SJCRH30 (cell line): ENCODE data around the gene LYST. TPM values are rescaled to one million over a fixed set of nuclear protein-coding genes. Genes with fewer than 3 reads are reported as not detected.

ENCODE experiments used
- DNase-seq, 2 experiments: peaks; one replicate each; pipeline ENCODE4 v3.0.0-alpha.2; 2015 to 2020
- H3K27ac ChIP-seq: fragments of 250-450 bp; sonication (Bioruptor Pico); 2 replicates; pipeline ENCODE4 v1.5.1; 2020; ENCODE audit warnings: mild to moderate bottlenecking, moderate library complexity
- H3K27me3 ChIP-seq: fragments of 250-450 bp; sonication (Bioruptor Pico); 2 replicates; pipeline ENCODE4 v1.5.1; 2020; ENCODE audit warnings: mild to moderate bottlenecking, moderate library complexity
- H3K36me3 ChIP-seq: fragments of 250-450 bp; sonication (Bioruptor Pico); 2 replicates; pipeline ENCODE4 v1.5.1; 2020; ENCODE audit warnings: mild to moderate bottlenecking, moderate library complexity
- H3K4me1 ChIP-seq: fragments of 250-450 bp; sonication (Bioruptor Pico); 2 replicates; pipeline ENCODE4 v1.5.1; 2020; ENCODE audit warnings: mild to moderate bottlenecking, moderate library complexity
- H3K4me3 ChIP-seq: fragments of 250-450 bp; sonication (Bioruptor Pico); 2 replicates; pipeline ENCODE4 v1.5.1; 2020; ENCODE audit warnings: mild to moderate bottlenecking, moderate library complexity
- H3K9me3 ChIP-seq: fragments of 250-450 bp; sonication (Bioruptor Pico); replicated peaks from 2 replicates; pipeline ENCODE4 v1.5.1; 2020; ENCODE audit warnings: mild to moderate bottlenecking, moderate library complexity
- total RNA-seq: library from RNA; depleted of rRNA; stranded (reverse); fragments of >200 nt; shearing (Covaris generic); gene quantifications from 2 replicates; pipeline ENCODE4 v1.2.3, GENCODE V29; 2014

Gene LYST
- total RNA-seq, 1 experiment from 2014 or later: 2.3 TPM

DNA sequence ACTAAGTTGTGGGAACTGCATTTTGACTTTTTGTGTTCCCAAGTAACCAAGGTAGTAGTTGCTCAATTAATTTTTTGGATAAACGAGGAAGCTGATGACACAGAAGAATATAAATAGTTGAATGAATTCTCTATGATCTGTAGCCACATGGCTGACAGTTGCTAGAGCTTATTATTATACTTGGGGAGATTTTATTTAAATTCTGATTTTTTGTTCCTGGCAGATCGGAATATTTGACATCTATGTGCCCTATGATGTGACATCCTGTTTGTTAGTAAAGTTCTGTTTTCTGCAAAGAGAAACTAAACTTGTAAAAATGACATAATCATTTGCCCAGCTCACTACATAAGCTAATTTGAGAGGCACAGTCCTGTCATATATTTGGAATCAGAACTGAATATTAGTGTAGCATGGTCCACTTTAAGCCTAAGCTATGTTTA is 9.7 kb upstream of the LYST start:
- Histone ChIP-seq H3K27ac (no peak overlapping the region), H3K9me3 (no peaks in the 10 kb centered on the region), H3K4me1 (no peaks in the 10 kb centered on the region), H3K27me3 (no peaks in the 10 kb centered on the region), H3K36me3 (no peaks in the 10 kb centered on the region), H3K4me3 (no peak overlapping the region)
- DNase-seq: no peak

DNA sequence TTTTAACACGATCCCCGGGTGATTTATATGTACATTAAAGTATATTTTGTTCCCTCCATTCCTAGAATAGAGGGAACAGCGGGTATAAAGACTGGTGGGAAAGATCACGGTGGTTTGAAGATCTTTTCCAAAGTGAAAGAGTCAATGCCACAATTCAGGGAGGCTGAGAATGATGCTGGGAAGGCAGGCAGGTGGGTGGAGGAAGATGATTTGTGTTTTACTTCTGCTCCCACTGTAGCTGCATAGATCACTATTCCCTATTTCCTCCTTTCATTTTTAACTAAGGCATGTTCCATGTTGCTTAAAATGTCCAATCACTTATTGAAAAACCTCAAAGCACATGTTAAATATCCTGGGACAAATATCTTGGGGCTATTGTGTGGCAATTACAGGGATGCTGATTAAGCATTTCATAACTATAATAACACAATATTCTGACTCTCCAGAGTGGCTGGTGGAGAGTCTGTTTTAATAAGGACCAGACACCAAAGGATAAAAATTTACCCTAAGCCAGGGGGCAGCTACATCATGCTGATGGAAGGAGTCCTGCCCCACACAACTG is 8.4 kb upstream of the LYST start:
- no peaks in the 10 kb centered on the region for H3K36me3 ChIP-seq
- H3K9me3 ChIP-seq: no peaks in the 10 kb centered on the region
- no peaks in the 10 kb centered on the region for H3K27me3 ChIP-seq
- no peak for DNase-seq
- no peak overlapping the region for H3K4me3 ChIP-seq
- H3K27ac ChIP-seq: no peak overlapping the region
- no peaks in the 10 kb centered on the region for H3K4me1 ChIP-seq

DNA sequence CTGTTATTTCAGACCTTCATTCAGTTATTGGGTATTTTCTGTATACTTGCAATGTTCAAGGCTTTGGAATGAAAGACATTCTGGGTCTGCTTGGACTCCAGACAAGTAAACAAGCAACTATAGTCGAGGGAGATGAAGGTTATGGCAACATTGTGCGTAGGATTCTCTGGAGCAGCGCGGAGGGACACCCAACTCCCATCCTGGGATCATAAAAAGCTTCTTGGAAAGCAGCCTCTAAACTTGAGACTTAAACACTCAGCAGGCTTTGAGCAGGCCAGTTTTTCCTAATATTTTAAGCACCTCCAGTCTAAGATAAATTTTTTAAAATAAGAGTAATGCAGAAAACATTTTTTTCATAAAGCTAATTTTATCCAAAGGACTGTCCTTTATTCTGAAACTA is 7.6 kb upstream of the LYST start:
- Histone ChIP-seq H3K4me1 (no peaks in the 10 kb centered on the region), H3K27ac (no peak overlapping the region), H3K27me3 (no peaks in the 10 kb centered on the region), H3K9me3 (no peaks in the 10 kb centered on the region), H3K4me3 (no peak overlapping the region), H3K36me3 (no peaks in the 10 kb centered on the region)
- DNase-seq: no peak

DNA sequence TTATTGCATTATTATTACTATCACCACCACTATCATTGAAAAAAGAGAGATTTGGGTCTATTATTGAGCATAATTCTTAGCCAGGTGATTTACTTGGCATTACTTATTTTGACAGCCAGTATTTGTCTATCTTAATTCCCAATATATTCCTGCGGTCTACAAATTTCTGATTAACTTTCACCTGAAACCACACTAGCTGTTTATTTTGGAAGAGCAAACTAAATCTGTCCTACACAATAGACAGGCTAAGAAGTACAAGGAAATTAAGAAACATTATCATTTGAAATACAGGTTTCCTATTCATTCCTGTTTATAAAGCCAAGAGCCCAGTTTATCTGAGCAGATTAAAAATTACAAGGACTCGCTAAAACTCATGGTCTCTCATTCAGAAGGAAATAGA is 6.9 kb upstream of the LYST start:
- H3K4me1 ChIP-seq: no peaks in the 10 kb centered on the region
- H3K27ac ChIP-seq: no peak overlapping the region
- H3K27me3 ChIP-seq: no peaks in the 10 kb centered on the region
- H3K9me3 ChIP-seq: no peaks in the 10 kb centered on the region
- DNase-seq: no peak
- H3K4me3 ChIP-seq: no peak overlapping the region
- H3K36me3 ChIP-seq: no peaks in the 10 kb centered on the region

DNA sequence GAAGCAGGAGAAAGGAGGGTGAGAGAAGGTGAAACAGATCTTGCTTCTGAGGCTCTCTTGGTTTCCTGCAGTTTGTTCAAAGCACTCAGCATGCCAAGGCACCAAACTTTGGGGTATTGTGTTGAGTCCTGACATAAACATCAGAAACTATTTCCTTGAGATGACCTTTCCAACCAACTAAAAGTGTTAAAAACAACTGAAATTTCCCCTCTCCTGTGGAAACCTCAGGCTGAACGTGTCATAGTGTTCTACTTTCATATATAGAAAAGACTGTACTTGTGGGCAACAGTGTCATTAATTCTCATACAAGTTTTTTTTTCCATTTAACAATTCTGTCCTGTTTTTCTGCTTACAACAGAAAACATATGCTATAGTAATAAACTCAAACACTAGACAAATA is 6.3 kb upstream of the LYST start:
- Histone ChIP-seq H3K9me3 (no peaks in the 10 kb centered on the region), H3K4me3 (no peak overlapping the region), H3K27ac (no peak overlapping the region), H3K36me3 (no peaks in the 10 kb centered on the region), H3K4me1 (no peaks in the 10 kb centered on the region), H3K27me3 (no peaks in the 10 kb centered on the region)
- no peak for DNase-seq

DNA sequence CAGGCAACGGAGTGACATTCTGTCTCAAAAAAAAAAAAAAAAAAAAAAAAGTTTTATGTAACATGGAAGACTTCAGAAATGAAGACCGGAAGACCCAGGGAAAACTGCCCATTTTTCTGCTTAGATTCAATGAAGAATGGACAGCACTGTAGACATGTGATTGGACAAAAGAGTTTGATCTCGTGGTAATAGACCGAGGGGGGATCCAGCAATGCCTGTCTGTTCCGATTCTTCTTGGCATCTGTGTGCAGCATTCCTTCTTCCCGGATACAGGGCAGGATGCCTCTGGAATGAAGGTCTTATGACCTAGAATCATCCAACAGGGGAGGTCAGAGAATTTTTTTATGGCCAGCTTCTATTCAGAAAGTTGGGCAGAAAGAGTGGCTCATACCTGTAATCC is 5.6 kb upstream of the LYST start:
- DNase-seq: no peak
- Histone ChIP-seq H3K36me3 (no peaks in the 10 kb centered on the region), H3K4me1 (no peaks in the 10 kb centered on the region), H3K27me3 (no peaks in the 10 kb centered on the region), H3K4me3 (no peak overlapping the region), H3K27ac (no peak overlapping the region), H3K9me3 (no peaks in the 10 kb centered on the region)

DNA sequence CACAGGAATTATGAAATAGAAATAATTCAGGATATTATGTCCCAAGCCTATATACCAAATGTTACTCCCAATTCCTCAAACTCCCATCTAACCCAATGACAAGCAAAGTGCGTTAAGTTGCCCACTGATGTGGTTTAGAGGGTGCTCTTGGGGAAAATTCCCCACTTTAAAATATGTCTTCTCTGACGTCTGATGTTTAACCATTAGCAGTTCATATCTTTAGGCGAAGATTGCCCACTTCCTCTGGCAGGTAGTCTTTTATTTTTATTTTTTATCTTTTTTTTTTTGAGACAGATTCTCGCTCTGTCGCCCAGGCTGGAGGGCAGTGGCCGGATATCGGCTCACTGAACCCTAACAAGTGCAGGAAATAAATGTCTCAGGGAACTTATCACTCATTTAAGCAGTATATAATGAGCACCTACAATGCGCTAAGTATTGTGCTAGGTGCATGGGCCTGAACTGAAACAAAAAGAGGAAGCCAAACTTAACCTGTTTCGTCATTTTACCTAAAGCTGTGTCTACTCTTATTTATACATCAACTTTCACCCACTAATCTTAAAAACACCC is 1.3 kb upstream of the LYST start:
- H3K9me3 ChIP-seq: no peaks in the 10 kb centered on the region
- 0 out of 2 replicates have a peak, but pooled peaks cover 2% of the 10 kb centered on the region for H3K4me1 ChIP-seq
- no peaks in the 10 kb centered on the region for H3K36me3 ChIP-seq
- H3K27me3 ChIP-seq: no peaks in the 10 kb centered on the region
- no peak overlapping the region for H3K27ac ChIP-seq
- no peak overlapping the region for H3K4me3 ChIP-seq
- DNase-seq: no peak

DNA sequence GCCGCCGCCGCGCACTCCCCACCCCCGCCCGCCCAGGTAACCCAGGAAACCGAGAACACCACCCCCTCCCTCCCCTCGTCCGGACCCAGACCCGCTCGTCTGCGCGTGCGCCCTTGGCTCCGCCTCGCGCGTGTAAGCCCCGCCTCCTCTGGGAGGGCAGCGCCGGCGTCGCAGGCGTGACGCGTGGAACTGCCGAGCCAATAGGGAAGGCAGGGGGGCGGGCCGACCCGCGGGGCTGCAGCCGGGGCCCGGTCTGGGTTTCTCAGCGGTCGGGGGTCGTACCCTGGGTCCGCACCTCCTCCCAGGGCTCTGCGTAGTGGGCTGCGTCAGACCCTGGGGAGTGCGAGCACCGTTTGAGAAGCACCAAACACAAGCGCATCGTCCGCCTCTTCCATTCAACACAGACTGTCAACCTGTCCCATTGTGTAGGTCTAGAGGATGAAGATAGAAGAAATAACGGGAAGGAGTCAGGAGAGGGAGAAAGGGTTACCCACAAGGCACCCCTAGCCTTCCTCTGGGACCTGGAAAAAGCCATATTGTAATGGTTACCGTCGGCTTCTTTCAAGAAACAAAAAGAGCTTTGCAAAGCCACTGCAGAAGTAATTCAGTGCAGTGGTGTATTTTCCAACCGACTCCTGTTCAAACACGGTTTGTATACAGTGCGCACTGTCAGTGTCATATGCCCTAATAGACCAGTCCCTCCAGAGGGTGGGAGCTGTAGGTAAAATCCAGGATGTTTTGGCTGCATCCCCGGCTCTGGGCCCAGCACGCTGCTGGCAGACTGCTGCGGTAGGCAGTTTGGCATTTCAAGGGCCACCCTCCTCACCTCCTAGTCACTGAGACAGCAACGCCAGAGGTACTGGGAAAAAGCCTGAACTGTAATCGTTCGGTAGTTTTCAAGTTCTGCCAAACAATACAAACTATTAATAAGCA is 473 bp upstream of the LYST start:
- Histone ChIP-seq H3K27me3 (no peaks in the 10 kb centered on the region), H3K4me3 (peak overlapping the region; percentile 84), H3K9me3 (no peaks in the 10 kb centered on the region), H3K27ac (peak overlapping the region; percentile 33), H3K36me3 (no peaks in the 10 kb centered on the region), H3K4me1 (0 out of 2 replicates have a peak, but pooled peaks cover 2% of the 10 kb centered on the region)
- peak; percentile 91 to 92 for DNase-seq

DNA sequence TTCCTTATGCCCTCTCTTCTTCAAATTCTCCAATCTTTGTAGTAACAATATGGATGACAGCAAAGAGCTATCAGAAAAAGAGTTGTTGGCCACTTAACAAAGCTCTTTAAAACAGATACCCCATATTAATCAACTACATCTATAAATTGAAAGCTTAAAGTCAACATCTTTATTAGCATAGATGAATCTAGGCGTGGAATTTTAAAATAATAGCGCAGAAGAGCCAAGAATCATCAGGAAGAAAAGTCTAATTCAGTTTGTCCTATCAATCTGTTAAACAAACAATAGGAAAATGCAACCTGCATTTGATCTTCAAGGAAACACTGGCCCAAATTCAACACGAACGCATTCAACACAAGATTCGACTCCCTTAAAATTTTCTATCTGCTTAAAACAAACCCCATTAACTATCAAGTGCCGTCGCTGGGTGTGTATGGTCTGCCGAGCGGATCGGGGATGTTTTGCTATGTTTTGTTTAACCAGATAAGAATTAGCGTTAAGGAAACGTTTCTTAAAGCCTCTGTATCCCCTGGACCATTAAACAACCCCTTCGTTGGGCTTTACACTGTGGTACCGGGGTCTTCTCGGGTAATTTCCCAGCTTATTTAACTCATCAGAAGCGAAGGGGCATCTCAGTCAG is 1.0 kb downstream of the LYST start:
- Histone ChIP-seq H3K4me3 (peak overlapping the region; percentile 84), H3K36me3 (no peaks in the 10 kb centered on the region), H3K9me3 (no peaks in the 10 kb centered on the region), H3K4me1 (0 out of 2 replicates have a peak, but pooled peaks cover 2% of the 10 kb centered on the region), H3K27ac (no peak overlapping the region), H3K27me3 (no peaks in the 10 kb centered on the region)
- DNase-seq: no peak

DNA sequence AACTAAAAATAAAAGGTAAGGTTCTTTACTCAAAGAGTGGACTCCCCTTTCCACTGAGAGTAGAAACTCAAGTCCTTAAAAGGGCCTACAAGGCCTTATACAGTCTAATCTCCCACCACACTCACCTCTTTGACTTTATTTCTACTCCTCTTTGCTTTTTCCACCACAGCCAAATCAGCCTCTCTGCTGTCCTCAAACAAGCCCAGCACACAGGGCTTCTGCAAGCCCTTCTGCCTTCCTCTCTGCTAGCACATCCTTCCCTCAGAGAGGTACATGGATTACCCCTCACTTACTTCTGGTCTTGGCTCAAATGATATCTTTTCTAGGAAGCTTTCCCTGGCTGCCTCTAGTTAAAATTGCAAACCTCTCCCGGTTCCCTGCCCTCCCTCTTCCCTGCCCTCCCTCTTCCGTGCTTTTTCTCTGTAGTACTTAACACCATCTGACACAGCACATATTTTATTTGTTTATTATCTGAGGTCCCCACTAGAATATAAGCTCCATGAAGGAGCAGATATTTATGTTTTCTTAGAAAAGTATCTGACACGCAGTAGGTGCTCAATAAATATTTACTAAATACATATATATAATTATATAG is 1.7 kb downstream of the LYST start:
- no peak overlapping the region for H3K27ac ChIP-seq

DNA sequence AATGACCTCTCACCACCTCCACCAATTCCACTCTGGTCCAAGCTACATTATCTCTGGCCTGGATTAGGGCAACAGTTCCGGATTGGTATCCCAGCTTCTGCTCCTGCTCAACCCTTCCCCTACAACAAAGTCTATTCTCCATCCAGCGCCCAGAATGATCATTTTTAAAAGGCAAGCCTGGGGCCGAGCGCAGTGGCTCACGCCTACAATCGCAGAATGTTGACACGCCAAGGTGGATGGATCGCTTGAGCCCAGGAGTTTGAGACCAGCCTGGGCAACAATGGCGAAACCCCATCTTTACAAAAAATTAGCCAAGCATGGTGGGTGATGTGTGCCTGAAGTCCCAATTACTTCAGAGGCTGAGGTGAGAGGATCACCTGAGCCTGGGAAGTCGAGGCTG is 2.2 kb downstream of the LYST start:
- Histone ChIP-seq H3K27ac (no peak overlapping the region), H3K4me1 (0 out of 2 replicates have a peak, but pooled peaks cover 2% of the 10 kb centered on the region), H3K36me3 (no peaks in the 10 kb centered on the region), H3K9me3 (no peaks in the 10 kb centered on the region), H3K27me3 (no peaks in the 10 kb centered on the region), H3K4me3 (no peak overlapping the region)
- DNase-seq: no peak

More for the DNA sequence above, 1.7 kb downstream of the LYST start:
- H3K4me1 ChIP-seq: 0 out of 2 replicates have a peak, but pooled peaks cover 2% of the 10 kb centered on the region
- no peak overlapping the region for H3K4me3 ChIP-seq
- H3K27me3 ChIP-seq: no peaks in the 10 kb centered on the region
- no peak for DNase-seq
- H3K9me3 ChIP-seq: no peaks in the 10 kb centered on the region
- no peaks in the 10 kb centered on the region for H3K36me3 ChIP-seq

DNA sequence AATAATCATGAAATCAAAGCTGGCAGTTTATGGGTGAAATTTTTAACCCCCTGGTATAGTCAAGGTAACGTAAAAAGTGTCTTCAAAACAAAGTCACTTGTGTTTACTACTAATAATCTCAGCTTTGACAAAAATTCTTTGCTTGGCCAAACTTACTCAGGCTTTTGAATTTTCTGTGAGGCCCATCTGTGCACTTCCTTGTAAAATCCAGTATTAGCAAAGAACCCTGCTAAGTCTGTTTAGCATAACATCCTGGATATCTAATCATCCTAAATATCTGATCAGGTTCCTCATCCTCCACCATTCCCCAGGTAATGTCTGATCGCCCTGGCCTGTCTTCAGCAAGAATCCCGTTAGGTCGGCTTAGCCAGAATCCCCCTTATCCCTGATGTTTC is 3.0 kb downstream of the LYST start:
- Histone ChIP-seq H3K4me1 (0 out of 2 replicates have a peak, but pooled peaks cover 2% of the 10 kb centered on the region), H3K36me3 (no peaks in the 10 kb centered on the region)
- no peak for DNase-seq

DNA sequence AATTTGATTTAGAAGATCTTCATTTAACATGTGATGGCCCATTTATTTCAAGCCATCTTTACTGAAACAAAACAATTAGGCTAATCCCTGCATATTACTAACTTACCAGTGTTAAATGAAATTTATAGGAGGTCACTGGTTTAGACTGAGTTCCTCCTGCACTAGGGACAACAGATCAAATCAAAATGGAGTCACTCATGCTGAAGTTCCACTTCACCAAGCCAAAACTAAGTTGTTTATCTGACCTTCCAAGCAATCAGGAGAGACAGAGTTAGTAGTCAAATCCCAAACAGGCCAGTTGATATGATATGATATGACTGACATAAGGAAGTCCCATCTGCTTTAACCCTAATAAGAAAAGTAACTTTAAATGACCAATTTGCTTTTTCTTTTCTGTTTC is 4.8 kb downstream of the LYST start:
- H3K27ac ChIP-seq: no peak overlapping the region
- no peaks in the 10 kb centered on the region for H3K9me3 ChIP-seq
- no peaks in the 10 kb centered on the region for H3K36me3 ChIP-seq
- H3K4me3 ChIP-seq: no peak overlapping the region
- H3K27me3 ChIP-seq: no peaks in the 10 kb centered on the region
- 0 out of 2 replicates have a peak, but pooled peaks cover 2% of the 10 kb centered on the region for H3K4me1 ChIP-seq
- no peak for DNase-seq

More for the DNA sequence above, 3.0 kb downstream of the LYST start:
- H3K4me3 ChIP-seq: no peak overlapping the region
- H3K27ac ChIP-seq: no peak overlapping the region
- no peaks in the 10 kb centered on the region for H3K9me3 ChIP-seq
- no peaks in the 10 kb centered on the region for H3K27me3 ChIP-seq

DNA sequence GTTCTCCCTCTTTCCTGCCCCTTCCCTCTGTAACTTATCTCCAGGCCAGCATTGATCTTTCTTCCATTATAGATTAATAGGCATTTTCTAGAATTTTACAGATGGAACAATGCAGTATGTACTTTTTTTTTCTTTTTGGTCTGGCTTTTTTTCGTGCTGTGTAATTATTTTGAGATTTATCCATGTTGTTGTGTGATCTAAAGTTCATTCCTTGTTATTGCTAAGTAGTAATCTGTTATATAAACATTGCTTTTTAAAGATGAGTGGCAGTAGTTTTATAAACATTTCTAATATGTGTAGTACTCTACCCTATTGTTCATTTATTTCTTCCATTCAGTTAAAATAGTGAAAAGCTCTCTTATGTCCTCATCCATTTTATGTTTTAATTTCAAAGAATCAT is 5.9 kb downstream of the LYST start:
- H3K27me3 ChIP-seq: no peaks in the 10 kb centered on the region

More for the DNA sequence above, 5.9 kb downstream of the LYST start:
- Histone ChIP-seq H3K4me3 (no peak overlapping the region), H3K9me3 (no peaks in the 10 kb centered on the region), H3K4me1 (0 out of 2 replicates have a peak, but pooled peaks cover 2% of the 10 kb centered on the region), H3K36me3 (no peaks in the 10 kb centered on the region), H3K27ac (no peak overlapping the region)
- no peak for DNase-seq
